SK-N-SH (cell line): ENCODE results near the gene FAM174B.

ENCODE experiments used
- EZH2phosphoT487 ChIP-seq: fragments of 200-600 bp; sonication (generic); IDR thresholded peaks from 2 replicates; pipeline ENCODE4 v1.6.1; 2017; ENCODE audit warnings: low read depth, mixed run types, mild to moderate bottlenecking, antibody characterized with exemption, moderate library complexity, borderline replicate concordance
- JUND ChIP-seq: IDR thresholded peaks from 2 replicates; pipeline ENCODE4 v1.4.0; 2012
- REST ChIP-seq: IDR thresholded peaks from 2 replicates; pipeline ENCODE4 v1.6.1; 2012; ENCODE audit warnings: mild to moderate bottlenecking, low read depth, low read length, moderate library complexity
- RFX5 ChIP-seq: IDR thresholded peaks from 2 replicates; pipeline ENCODE4 v1.6.1; 2012; ENCODE audit warnings: mild to moderate bottlenecking, improper control_type of control experiment, low read length
- SIN3A ChIP-seq: IDR thresholded peaks from 2 replicates; pipeline ENCODE4 v1.6.1; 2012; ENCODE audit warnings: low read depth, mild to moderate bottlenecking, low read length, moderate library complexity, borderline replicate concordance
- TF ChIP-seq, protein P1 (sequence below): fragments of 200-600 bp; sonication (generic); IDR thresholded peaks from 2 replicates; pipeline ENCODE4 v1.6.1; 2017; ENCODE audit warnings: antibody characterized with exemption, mild to moderate bottlenecking, moderate library complexity
- TF ChIP-seq, protein P2 (sequence below): IDR thresholded peaks from 2 replicates; pipeline ENCODE4 v1.4.0; 2012; ENCODE audit warnings: low read depth, borderline replicate concordance
- TF ChIP-seq, protein P3 (sequence below): IDR thresholded peaks from 2 replicates; pipeline ENCODE4 v1.4.0; 2012; ENCODE audit warnings: low read depth, borderline replicate concordance

DNA sequence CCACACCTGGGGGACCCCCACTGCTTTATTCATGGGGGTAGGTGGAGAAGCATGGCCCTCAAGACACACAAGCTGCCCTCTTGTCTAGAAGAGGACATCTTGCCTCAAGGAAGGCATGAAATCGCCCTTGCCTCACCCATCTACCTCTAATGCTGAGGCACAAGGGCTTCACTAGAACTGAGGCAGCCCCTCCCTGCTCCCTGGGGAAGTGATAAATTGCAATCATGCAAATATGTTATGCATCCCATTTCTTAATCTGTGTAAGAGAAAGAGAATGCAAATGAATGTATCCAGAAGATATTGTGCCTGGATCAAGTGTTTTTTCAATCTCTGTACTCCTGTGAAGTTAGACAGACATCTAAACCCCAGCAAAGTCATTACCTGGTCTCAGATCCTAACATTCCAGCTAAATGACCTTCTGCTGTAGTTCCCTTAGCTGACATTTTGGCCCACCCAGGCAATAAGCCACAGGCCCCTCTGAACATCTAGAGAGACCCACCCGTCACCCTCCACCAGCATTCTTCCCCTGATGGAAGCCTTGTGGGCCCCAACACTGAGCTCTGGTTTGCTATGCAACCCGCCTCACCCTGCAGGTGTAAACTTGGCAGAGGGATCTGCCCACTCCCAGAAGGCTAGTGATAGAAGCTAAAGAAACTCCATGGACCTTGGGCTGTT, 53.8 kb downstream of the FAM174B start:
- TF ChIP-seq, protein P1, sequence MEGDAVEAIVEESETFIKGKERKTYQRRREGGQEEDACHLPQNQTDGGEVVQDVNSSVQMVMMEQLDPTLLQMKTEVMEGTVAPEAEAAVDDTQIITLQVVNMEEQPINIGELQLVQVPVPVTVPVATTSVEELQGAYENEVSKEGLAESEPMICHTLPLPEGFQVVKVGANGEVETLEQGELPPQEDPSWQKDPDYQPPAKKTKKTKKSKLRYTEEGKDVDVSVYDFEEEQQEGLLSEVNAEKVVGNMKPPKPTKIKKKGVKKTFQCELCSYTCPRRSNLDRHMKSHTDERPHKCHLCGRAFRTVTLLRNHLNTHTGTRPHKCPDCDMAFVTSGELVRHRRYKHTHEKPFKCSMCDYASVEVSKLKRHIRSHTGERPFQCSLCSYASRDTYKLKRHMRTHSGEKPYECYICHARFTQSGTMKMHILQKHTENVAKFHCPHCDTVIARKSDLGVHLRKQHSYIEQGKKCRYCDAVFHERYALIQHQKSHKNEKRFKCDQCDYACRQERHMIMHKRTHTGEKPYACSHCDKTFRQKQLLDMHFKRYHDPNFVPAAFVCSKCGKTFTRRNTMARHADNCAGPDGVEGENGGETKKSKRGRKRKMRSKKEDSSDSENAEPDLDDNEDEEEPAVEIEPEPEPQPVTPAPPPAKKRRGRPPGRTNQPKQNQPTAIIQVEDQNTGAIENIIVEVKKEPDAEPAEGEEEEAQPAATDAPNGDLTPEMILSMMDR, result no peak
- no peak for TF ChIP-seq SIN3A
- no peak for TF ChIP-seq RFX5
- TF ChIP-seq EZH2phosphoT487, result no peak
- no peak for TF ChIP-seq REST
- TF ChIP-seq, protein P2, sequence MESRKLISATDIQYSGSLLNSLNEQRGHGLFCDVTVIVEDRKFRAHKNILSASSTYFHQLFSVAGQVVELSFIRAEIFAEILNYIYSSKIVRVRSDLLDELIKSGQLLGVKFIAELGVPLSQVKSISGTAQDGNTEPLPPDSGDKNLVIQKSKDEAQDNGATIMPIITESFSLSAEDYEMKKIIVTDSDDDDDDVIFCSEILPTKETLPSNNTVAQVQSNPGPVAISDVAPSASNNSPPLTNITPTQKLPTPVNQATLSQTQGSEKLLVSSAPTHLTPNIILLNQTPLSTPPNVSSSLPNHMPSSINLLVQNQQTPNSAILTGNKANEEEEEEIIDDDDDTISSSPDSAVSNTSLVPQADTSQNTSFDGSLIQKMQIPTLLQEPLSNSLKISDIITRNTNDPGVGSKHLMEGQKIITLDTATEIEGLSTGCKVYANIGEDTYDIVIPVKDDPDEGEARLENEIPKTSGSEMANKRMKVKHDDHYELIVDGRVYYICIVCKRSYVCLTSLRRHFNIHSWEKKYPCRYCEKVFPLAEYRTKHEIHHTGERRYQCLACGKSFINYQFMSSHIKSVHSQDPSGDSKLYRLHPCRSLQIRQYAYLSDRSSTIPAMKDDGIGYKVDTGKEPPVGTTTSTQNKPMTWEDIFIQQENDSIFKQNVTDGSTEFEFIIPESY, result no peak
- TF ChIP-seq, protein P3, sequence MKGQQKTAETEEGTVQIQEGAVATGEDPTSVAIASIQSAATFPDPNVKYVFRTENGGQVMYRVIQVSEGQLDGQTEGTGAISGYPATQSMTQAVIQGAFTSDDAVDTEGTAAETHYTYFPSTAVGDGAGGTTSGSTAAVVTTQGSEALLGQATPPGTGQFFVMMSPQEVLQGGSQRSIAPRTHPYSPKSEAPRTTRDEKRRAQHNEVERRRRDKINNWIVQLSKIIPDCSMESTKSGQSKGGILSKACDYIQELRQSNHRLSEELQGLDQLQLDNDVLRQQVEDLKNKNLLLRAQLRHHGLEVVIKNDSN, result no peak
- no peak for TF ChIP-seq JUND
